ENCODE data around the gene TIMM9. TPM values are rescaled to one million over a fixed set of nuclear protein-coding genes. Genes with fewer than 3 reads are reported as not detected.
A peak's percentile ranks its signal among the peaks of the same experiment; 100 is the strongest.

TIMM9 gene
- total RNA-seq, 1 donor from 2014 or later = 15.5 TPM

DNA sequence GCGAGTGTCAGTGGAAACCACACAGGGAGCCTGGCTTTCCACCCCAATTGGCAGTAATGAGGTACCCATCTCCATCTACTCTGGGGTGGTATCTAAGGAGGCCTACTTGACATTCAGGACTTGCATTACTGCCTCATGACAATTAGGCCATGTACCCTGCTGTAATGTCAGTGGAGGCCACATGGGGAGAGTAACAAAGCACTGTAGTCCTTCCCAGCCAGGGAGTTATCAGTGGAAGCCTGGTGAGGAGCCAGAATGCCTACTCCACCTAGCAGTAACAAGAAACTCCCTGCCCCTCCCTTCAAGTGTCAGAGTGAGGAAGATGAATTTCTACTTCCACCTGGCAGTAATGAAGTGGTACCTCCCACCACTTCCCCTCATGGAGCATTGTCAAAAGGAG lies 12.5 kb downstream of the TIMM9 start:
- H3K36me3 ChIP-seq (ENCODE audit: control insufficient read depth, insufficient read depth, low read length) = peaks cover 4% of the 10 kb centered on the region
- no peak for DNase-seq (ENCODE audit: low read depth)

DNA sequence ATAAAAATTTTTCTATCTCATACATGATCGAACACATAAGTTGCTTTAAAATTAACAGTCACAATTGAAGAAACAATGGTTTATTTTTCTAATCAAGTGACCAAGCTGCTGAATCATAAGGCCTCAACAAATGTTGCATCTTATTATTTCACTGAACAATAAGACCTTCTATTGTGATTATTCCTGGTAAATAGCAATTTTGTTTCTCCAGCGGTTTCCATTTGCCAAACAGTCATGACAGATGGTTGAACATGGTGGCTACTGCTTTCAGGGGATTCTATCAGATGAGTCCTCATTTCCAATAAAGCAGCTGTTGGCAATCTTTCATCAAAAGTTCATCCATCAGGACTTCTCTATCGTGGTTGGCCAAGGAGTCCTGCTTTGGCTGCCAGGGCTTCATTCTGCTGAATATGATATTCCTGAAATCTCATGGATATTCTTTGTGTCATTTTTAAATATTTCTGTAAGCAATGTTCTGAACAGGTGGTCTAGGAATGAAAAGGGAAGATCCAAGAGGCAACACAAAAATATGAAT lies 18.6 kb downstream of the TIMM9 start:
- DNase-seq (ENCODE audit: low read depth) = no peak
- Histone ChIP-seq H3K36me3 (ENCODE audit: control insufficient read depth, insufficient read depth, low read length) (peaks cover 3% of the 10 kb centered on the region), H3K4me3 (ENCODE audit: low read depth, low read length) (no peak overlapping the region), H3K27me3 (ENCODE audit: control insufficient read depth, insufficient read depth, low read length) (no peaks in the 10 kb centered on the region)
- no peak for FAIRE-seq
- TF ChIP-seq, protein P1, sequence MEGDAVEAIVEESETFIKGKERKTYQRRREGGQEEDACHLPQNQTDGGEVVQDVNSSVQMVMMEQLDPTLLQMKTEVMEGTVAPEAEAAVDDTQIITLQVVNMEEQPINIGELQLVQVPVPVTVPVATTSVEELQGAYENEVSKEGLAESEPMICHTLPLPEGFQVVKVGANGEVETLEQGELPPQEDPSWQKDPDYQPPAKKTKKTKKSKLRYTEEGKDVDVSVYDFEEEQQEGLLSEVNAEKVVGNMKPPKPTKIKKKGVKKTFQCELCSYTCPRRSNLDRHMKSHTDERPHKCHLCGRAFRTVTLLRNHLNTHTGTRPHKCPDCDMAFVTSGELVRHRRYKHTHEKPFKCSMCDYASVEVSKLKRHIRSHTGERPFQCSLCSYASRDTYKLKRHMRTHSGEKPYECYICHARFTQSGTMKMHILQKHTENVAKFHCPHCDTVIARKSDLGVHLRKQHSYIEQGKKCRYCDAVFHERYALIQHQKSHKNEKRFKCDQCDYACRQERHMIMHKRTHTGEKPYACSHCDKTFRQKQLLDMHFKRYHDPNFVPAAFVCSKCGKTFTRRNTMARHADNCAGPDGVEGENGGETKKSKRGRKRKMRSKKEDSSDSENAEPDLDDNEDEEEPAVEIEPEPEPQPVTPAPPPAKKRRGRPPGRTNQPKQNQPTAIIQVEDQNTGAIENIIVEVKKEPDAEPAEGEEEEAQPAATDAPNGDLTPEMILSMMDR (IDR thresholded peaks at IDR 0.05; ENCODE audit: insufficient read depth, low read length, severe bottlenecking) = no peak

More for the DNA sequence above, 12.5 kb downstream of the TIMM9 start:
- no peaks in the 10 kb centered on the region for H3K27me3 ChIP-seq (ENCODE audit: control insufficient read depth, insufficient read depth, low read length)
- no peak for FAIRE-seq
- TF ChIP-seq, protein P1 (IDR thresholded peaks at IDR 0.05; ENCODE audit: insufficient read depth, low read length, severe bottlenecking) = no peak
- H3K4me3 ChIP-seq (ENCODE audit: low read depth, low read length) = no peak overlapping the region

DNA sequence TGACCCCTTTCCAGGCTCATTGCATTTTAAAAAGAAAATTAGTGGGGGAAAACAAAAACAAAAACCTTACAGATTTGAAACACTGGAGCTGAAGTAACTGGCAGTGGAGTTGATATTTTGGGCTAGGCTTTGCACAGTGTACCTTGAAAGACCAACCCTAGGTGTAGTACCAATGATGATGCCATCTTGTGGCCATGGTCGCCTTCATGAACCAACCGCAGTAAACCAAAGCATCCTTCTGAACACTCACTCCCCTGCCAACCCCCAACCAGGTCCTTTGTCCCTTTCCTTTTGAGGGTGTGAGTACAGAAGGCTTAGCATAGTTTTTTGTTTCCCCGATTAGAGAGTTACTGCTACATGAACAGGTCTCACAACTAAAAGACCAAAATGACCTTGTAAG lies 25.7 kb downstream of the TIMM9 start:
- DNase-seq (ENCODE audit: low read depth) (no peak), FAIRE-seq (no peak)
- Histone ChIP-seq H3K4me3 (ENCODE audit: low read depth, low read length) (no peak overlapping the region), H3K27me3 (ENCODE audit: control insufficient read depth, insufficient read depth, low read length) (no peaks in the 10 kb centered on the region), H3K36me3 (ENCODE audit: control insufficient read depth, insufficient read depth, low read length) (no peaks in the 10 kb centered on the region)
- TF ChIP-seq, protein P1 (IDR thresholded peaks at IDR 0.05; ENCODE audit: insufficient read depth, low read length, severe bottlenecking) = peak; percentile 18

DNA sequence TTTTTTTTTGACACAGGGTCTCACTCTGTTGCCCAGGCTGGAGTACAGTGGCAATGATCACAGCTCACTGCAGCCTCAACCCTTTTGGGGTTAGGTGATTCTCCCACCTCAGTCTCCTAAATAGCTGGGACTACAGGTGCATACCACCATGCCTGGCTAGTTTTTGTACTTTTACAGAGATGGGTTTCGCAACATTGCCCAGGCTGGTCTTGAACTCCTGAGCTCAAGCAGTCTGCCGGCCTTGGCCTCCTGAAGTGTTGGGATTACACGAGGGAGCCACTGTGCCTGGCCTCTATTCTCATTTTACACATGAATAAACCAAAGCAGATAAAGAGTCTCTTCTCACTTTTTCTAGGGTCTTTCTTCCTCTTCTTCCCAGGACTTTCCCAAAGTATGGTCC lies 28.4 kb downstream of the TIMM9 start:
- Histone ChIP-seq H3K27me3 (ENCODE audit: control insufficient read depth, insufficient read depth, low read length) (no peaks in the 10 kb centered on the region), H3K36me3 (ENCODE audit: control insufficient read depth, insufficient read depth, low read length) (no peaks in the 10 kb centered on the region), H3K4me3 (ENCODE audit: low read depth, low read length) (no peak overlapping the region)
- DNase-seq (ENCODE audit: low read depth) = no peak
- TF ChIP-seq, protein P1 (IDR thresholded peaks at IDR 0.05; ENCODE audit: insufficient read depth, low read length, severe bottlenecking) = no peak
- no peak for FAIRE-seq

DNA sequence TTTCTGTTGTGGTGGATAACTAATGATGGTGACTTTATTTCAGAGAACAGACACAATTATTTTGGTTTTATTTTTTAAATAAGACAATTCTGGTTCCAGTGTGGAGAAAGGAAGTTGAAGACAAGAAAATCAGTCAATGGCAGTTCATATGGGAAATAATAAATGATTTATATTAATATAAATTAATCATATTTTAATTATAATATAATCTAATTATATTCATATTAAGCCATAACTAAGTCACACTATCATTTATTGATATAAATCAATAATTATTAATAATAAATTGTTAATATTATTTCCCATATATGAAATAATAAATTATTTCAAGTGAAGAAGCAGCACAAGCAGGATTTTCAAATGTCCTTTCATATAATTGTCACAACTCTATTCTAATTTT lies 28.8 kb downstream of the TIMM9 start:
- Histone ChIP-seq H3K27me3 (ENCODE audit: control insufficient read depth, insufficient read depth, low read length) (no peaks in the 10 kb centered on the region), H3K36me3 (ENCODE audit: control insufficient read depth, insufficient read depth, low read length) (no peaks in the 10 kb centered on the region), H3K4me3 (ENCODE audit: low read depth, low read length) (no peak overlapping the region)
- TF ChIP-seq, protein P1 (IDR thresholded peaks at IDR 0.05; ENCODE audit: insufficient read depth, low read length, severe bottlenecking) = no peak
- no peak for FAIRE-seq
- no peak for DNase-seq (ENCODE audit: low read depth)

DNA sequence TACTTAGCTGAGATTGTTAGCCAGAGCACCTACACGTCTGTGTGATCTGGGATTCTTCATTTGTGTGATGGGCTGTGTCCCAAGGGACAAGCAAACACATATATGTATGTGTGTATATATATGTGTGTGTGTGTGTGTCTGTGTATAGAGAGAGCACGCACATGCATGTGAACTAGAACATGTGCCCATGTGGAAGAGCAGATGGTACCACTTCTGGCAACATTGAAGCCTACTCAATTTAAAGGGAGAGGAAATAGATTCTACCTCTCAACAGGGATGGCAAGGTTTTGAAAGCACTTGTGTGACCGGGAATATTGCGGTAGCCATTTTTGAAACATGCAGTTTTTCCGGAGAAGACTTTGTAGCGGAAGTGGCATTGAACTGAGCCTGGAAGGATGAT lies 30.2 kb downstream of the TIMM9 start:
- no peaks in the 10 kb centered on the region for H3K27me3 ChIP-seq (ENCODE audit: control insufficient read depth, insufficient read depth, low read length)
- TF ChIP-seq, protein P1 (IDR thresholded peaks at IDR 0.05; ENCODE audit: insufficient read depth, low read length, severe bottlenecking) = no peak
- no peaks in the 10 kb centered on the region for H3K36me3 ChIP-seq (ENCODE audit: control insufficient read depth, insufficient read depth, low read length)
- FAIRE-seq = no peak
- DNase-seq (ENCODE audit: low read depth) = no peak
- H3K4me3 ChIP-seq (ENCODE audit: low read depth, low read length) = no peak overlapping the region
